ENCODE measurements around the gene ITPKC. TPM values are rescaled to one million over a fixed set of nuclear protein-coding genes. Genes with fewer than 3 reads are reported as not detected.

The ITPKC gene
- total and polyA plus RNA-seq, 9 of the 15 experiments (the other 6 are each of a cell fraction or from before 2014, with no cell fraction given): 0.08 to 9.3 (median 5.8) TPM

DNA sequence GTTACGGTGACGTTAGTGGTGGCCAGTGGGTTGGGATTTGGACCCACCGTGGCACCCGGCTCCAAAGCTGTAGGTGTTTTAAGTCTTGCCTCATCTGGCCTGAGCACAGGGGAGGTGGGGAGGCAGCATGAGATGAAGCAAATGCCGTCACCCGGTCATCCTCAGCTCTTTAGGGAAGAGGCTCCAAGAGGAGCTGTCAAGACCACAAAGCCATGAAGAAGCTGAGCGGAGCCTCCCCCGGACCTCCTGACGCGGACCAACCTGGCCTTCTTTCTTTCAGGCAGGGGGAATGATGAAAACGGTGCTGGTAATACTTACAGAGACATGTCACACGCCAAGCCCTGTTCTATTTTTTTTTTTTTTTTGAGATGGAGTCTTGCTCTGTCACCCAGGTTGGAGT lies 26.0 kb downstream of the ITPKC start:
- peak overlapping the region in 1 of 2 experiments; percentile 74; a peak in 2 of 4 replicates for H3K9ac ChIP-seq (ENCODE audit: insufficient read depth in 1 of 2, low read depth in 2 of 2, low read length in 2 of 2)
- H3K27me3 ChIP-seq (ENCODE audit: control insufficient read depth in 2 of 2, insufficient read depth in 2 of 2, low read length in 2 of 2): no peaks in the 10 kb centered on the region
- 61% methylated on average over 11 of the region's 12 CpGs for WGBS (ENCODE audit: insufficient coverage, low coverage, missing lambda C conversion rate)
- H3K4me3 ChIP-seq: no peak overlapping the region
- no peaks in the 10 kb centered on the region for H3K9me3 ChIP-seq (replicated peaks; ENCODE audit: control insufficient read depth, insufficient read depth, low read depth, low read length)
- in situ Hi-C loops (cut with MboI) (no loop called here), intact Hi-C loops (cut with micrococcal nuclease) (loop anchor here (5.0 kb wide), 1 partner anchor 81 kb away; no protein-coding TSS in a partner anchor)
- peaks cover 3% of the 10 kb centered on the region; the same call in 1 of the 3 replicates for H3K79me2 ChIP-seq (ENCODE audit: control insufficient read depth, insufficient read depth, low read length)
- H3K9me1 ChIP-seq (ENCODE audit: control insufficient read depth, insufficient read depth, low read length): no peaks in the 10 kb centered on the region
- no TSS peak for BruUV-seq (replicated peaks)
- H3K4me1 ChIP-seq (replicated peaks in 1 of 2; ENCODE audit: control insufficient read depth in 2 of 2, insufficient read depth in 2 of 2, low read length in 2 of 2): peaks cover 0 to 42% of the 10 kb centered on the region in 2 experiments; a peak in 3 of 5 replicates
- ATAC-seq (no peak), DNase-seq (ENCODE audit: extremely low read depth in 1 of 4, low spot score in 3 of 4) (no peak), FAIRE-seq (no peak)
- H4K20me1 ChIP-seq (replicated peaks; ENCODE audit: control insufficient read depth, insufficient read depth, low read length): 0 out of 2 replicates have a peak, but pooled peaks cover 3% of the 10 kb centered on the region
- ChIA-PET CTCF (ENCODE audit: low intra/inter-chr PET ratio) (no interaction called here), POLR2A (interaction anchor here (0.6 to 1.6 kb wide), 3 partner anchors 7 to 179 kb away, joined by 3 to 6 read pairs (median 4); partner anchors contain the start of genes ACTMAP and SNRPA)
- no peak overlapping the region for H2AFZ ChIP-seq (ENCODE audit: low read depth, low read length)
- peaks cover 21% of the 10 kb centered on the region; the same call in 2 of the 3 replicates for H3K36me3 ChIP-seq (ENCODE audit: control insufficient read depth, insufficient read depth, low read length)
- H3K4me2 ChIP-seq (ENCODE audit: insufficient read depth, low read length): no peak overlapping the region
- no peak overlapping the region for H3K27ac ChIP-seq (ENCODE audit: extremely low read depth, low read depth, low read length)
- no peak for TF ChIP-seq FOXA1 (IDR thresholded peaks at IDR 0.05; ENCODE audit: borderline replicate concordance)
- no peak for TF ChIP-seq ZNF764 (CRISPR knock-in tag; IDR thresholded peaks at IDR 0.05; ENCODE audit: low read depth)
- TF ChIP-seq ZC3H8 (IDR thresholded peaks at IDR 0.05): no peak
- TF ChIP-seq LARP7 (IDR thresholded peaks at IDR 0.05): no peak
- no peak for TF ChIP-seq ZNF696 (CRISPR knock-in tag; conservative IDR thresholded peaks at IDR 0.05)
- TF ChIP-seq ZBTB5 (IDR thresholded peaks at IDR 0.05): no peak
- TF ChIP-seq ZNF449 (CRISPR knock-in tag; IDR thresholded peaks at IDR 0.05): no peak
- TF ChIP-seq RFX1 (IDR thresholded peaks at IDR 0.05): no peak
- no peak for TF ChIP-seq HEY1 (CRISPR knock-in tag; IDR thresholded peaks at IDR 0.05; ENCODE audit: borderline replicate concordance)
- TF ChIP-seq, protein P1, sequence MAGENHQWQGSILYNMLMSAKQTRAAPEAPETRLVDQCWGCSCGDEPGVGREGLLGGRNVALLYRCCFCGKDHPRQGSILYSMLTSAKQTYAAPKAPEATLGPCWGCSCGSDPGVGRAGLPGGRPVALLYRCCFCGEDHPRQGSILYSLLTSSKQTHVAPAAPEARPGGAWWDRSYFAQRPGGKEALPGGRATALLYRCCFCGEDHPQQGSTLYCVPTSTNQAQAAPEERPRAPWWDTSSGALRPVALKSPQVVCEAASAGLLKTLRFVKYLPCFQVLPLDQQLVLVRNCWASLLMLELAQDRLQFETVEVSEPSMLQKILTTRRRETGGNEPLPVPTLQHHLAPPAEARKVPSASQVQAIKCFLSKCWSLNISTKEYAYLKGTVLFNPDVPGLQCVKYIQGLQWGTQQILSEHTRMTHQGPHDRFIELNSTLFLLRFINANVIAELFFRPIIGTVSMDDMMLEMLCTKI (IDR thresholded peaks at IDR 0.05; ENCODE audit: partially characterized antibody): no peak
- TF ChIP-seq ZNF592 (IDR thresholded peaks at IDR 0.05): no peak
- no peak for TF ChIP-seq ELF4 (CRISPR knock-in tag; IDR thresholded peaks at IDR 0.05)
- no peak for TF ChIP-seq NCOR1 (IDR thresholded peaks at IDR 0.05)
